ENCODE measurements around the gene SLC37A3. TPM values are rescaled to one million over a fixed set of nuclear protein-coding genes. Genes with fewer than 3 reads are reported as not detected.
"Not testable (repeated sequence)": the region's sequence is repeated elsewhere in the genome, so short reads cannot be mapped to it uniquely, and the experiment has no call there.

Gene SLC37A3
- total RNA-seq, 1 experiment from 2014 or later: 22.1 TPM

GRCh38 chr7:140348161-140348849 lies 50.0 kb downstream of the SLC37A3 start:
- no peak for DNase-seq (ENCODE audit: low read depth)

- DNase-seq (ENCODE audit: low read depth): no peak
These were observed 51.1 kb downstream of the SLC37A3 start for GRCh38 chr7:140347218-140347617.

GRCh38 chr7:140345426-140345825 lies 52.9 kb downstream of the SLC37A3 start:
- no peak for DNase-seq (ENCODE audit: low read depth)

- DNase-seq (ENCODE audit: low read depth): peak; percentile 10
These were observed 55.4 kb downstream of the SLC37A3 start for GRCh38 chr7:140342727-140343514.

GRCh38 chr7:140338959-140339358 lies 59.4 kb downstream of the SLC37A3 start:
- not testable (repeated sequence) for DNase-seq (ENCODE audit: low read depth)

- no peak for DNase-seq (ENCODE audit: low read depth)
These were observed 63.8 kb downstream of the SLC37A3 start for GRCh38 chr7:140334341-140335057.

- DNase-seq (ENCODE audit: low read depth): no peak
These were observed 64.6 kb downstream of the SLC37A3 start for GRCh38 chr7:140333686-140334085.

- DNase-seq (ENCODE audit: low read depth): no peak
These were observed 65.1 kb downstream of the SLC37A3 start for GRCh38 chr7:140333223-140333622.

GRCh38 chr7:140330595-140330994 lies 67.7 kb downstream of the SLC37A3 start:
- DNase-seq (ENCODE audit: low read depth): no peak

GRCh38 chr7:140330128-140330527 lies 68.2 kb downstream of the SLC37A3 start:
- no peak for DNase-seq (ENCODE audit: low read depth)

GRCh38 chr7:140327261-140327661 lies 71.1 kb downstream of the SLC37A3 start:
- no peak for DNase-seq (ENCODE audit: low read depth)

GRCh38 chr7:140326116-140326928 lies 72.0 kb downstream of the SLC37A3 start:
- peak; percentile 48 for DNase-seq (ENCODE audit: low read depth)

GRCh38 chr7:140325600-140325999 lies 72.7 kb downstream of the SLC37A3 start:
- DNase-seq (ENCODE audit: low read depth): no peak

- DNase-seq (ENCODE audit: low read depth): no peak
These were observed 73.6 kb downstream of the SLC37A3 start for GRCh38 chr7:140324714-140325113.

- DNase-seq (ENCODE audit: low read depth): no peak
These were observed 75.6 kb downstream of the SLC37A3 start for GRCh38 chr7:140322759-140323158.

GRCh38 chr7:140320078-140320477 lies 78.3 kb downstream of the SLC37A3 start:
- not testable (repeated sequence) for DNase-seq (ENCODE audit: low read depth)

GRCh38 chr7:140317999-140318398 lies 80.3 kb downstream of the SLC37A3 start:
- DNase-seq (ENCODE audit: low read depth): no peak

- no peak for DNase-seq (ENCODE audit: low read depth)
These were observed 80.7 kb downstream of the SLC37A3 start for GRCh38 chr7:140317597-140317996.

- peak; percentile 61 for DNase-seq (ENCODE audit: low read depth)
These were observed 82.1 kb downstream of the SLC37A3 start for GRCh38 chr7:140316165-140316661.

- no peak for DNase-seq (ENCODE audit: low read depth)
These were observed 82.7 kb downstream of the SLC37A3 start for GRCh38 chr7:140315498-140316164.

Data from RPMI7951 (cell line).